Prostate gland (tissue), 2 donors: Measurements from ENCODE around the gene SYT6.

ENCODE experiments used
- POLR2A ChIP-seq: fragments of 450-650 bp; IDR thresholded peaks from one replicate; pipeline ENCODE4 v1.6.1; 2016; ENCODE audit warnings: antibody characterized with exemption, mild to moderate bottlenecking
- POLR2AphosphoS5 ChIP-seq: sonication (generic); formaldehyde crosslinking; IDR thresholded peaks from one replicate; pipeline ENCODE4 v1.6.1; 2017; ENCODE audit warnings: antibody characterized with exemption
- TF ChIP-seq, protein P1 (sequence below), 4 experiments: fragments of 200-600 bp in 2 of 4; fragments of 450-650 bp in 2 of 4; sonication (generic) in 2 of 4; IDR thresholded peaks; 1 replicate in 3 of 4; 2 replicates in 1 of 4; pipeline ENCODE4 v1.5.1; 2016 to 2019; ENCODE audit warnings: antibody characterized with exemption in 4 of 4, mild to moderate bottlenecking in 2 of 4, moderate library complexity in 2 of 4

DNA sequence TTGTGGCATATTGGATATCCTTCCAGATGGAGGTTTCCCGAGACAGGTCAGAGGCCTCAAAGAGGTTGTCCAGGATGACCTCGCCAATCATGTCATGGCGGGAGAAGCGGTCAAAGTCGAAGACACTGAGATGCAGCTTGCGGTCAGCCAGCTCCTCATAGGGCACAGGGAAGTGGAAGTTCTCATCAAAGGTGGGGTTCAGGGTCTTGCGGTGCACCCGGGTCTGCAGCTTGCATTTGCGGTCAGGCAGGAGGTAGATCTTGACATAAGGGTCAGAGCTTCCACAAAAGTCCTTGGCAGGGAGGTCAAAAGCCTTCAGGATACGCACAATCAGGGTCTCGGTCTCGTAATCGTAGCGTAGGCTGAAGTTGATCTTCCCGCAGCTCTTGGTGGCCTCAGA lies 16.2 kb downstream of the SYT6 start:
- TF ChIP-seq, protein P1, sequence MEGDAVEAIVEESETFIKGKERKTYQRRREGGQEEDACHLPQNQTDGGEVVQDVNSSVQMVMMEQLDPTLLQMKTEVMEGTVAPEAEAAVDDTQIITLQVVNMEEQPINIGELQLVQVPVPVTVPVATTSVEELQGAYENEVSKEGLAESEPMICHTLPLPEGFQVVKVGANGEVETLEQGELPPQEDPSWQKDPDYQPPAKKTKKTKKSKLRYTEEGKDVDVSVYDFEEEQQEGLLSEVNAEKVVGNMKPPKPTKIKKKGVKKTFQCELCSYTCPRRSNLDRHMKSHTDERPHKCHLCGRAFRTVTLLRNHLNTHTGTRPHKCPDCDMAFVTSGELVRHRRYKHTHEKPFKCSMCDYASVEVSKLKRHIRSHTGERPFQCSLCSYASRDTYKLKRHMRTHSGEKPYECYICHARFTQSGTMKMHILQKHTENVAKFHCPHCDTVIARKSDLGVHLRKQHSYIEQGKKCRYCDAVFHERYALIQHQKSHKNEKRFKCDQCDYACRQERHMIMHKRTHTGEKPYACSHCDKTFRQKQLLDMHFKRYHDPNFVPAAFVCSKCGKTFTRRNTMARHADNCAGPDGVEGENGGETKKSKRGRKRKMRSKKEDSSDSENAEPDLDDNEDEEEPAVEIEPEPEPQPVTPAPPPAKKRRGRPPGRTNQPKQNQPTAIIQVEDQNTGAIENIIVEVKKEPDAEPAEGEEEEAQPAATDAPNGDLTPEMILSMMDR (IDR thresholded peaks at IDR 0.05): no peak
- TF ChIP-seq POLR2AphosphoS5: no peak
- no peak for TF ChIP-seq POLR2A
